NOMO-1 treated with dmso at 0.1 percent for 144 hours (cell line): ENCODE results near the gene RGCC.
"Not testable (repeated sequence)": the region's sequence is repeated elsewhere in the genome, so short reads cannot be mapped to it uniquely, and the experiment has no call there.

Experiments
- DNase-seq: peaks from one replicate; lab custom pipeline; 2025; ENCODE audit not compliant: unreplicated experiment; lab: John Stamatoyannopoulos, UW

The RGCC gene, protein sequence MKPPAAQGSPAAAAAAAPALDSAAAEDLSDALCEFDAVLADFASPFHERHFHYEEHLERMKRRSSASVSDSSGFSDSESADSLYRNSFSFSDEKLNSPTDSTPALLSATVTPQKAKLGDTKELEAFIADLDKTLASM

DNA sequence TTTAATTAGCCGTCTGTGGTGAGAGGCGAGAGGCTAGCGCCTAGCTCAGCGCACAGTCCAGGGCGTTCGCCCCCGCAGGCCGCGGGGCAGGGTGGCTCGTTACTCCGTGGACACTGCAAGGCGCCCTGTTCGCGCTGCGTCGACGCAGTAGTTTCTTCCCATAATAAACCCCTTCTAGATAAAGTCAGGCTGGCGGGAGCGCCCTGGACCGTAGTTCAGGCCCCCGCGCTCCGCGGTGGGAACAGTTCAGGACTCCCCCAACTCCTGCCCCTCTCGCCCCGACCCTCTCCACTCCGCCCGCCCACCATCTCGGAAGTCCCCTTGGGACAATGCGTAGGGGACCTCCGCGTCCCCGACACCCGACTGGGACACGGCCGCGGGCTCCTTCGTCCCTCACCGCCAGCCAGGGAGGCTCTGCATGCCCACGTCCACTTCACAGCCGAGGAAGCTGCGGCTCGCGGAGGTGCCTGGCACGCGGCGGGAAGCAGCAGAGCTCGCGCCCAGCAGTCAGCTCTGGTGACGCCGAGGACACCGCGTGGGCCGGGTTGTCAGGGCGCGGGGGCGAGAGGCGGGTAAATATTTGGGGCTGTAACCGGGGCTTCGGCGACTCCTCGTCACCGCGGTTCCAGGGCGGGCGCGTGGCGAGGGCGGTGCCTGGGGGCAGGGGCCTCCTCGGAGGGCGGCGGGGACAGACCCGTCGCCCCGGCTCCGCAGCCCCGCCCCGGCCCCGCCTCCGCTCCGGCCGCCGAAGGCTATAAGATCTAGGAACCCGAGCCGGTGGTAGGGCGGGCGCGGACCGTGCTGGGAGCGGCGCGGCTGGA lies at the start of gene RGCC:
TSS of gene RGCC (plus strand) at position 783 of the 821 bp plus-strand sequence. CDS start 158 bp downstream, outside the sequence.
- peak; percentile 37 for DNase-seq

DNA sequence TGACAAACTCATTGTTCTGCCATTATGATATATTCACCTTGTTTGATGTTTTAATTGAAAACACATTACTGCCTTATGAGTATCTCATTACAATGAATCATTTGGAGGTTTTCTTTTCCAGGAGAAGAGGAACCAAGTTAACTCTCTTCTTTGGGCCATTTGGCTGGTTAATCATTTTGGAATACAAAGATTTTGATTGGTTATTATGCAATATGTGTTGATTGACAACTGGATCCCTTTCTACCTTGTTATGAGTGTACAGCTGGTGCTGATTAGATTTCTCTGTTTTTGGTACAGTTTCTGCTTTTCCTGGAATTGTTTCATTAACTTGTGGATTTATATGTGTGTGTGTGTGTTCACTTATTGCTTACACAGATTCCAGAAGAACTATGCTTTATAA lies 49.2 kb upstream of the RGCC start:
- DNase-seq = no peak

GRCh38 chr13:41408746-41409145 lies 48.6 kb upstream of the RGCC start:
- no peak for DNase-seq

GRCh38 chr13:41409611-41410010 lies 47.7 kb upstream of the RGCC start:
- no peak for DNase-seq

DNA sequence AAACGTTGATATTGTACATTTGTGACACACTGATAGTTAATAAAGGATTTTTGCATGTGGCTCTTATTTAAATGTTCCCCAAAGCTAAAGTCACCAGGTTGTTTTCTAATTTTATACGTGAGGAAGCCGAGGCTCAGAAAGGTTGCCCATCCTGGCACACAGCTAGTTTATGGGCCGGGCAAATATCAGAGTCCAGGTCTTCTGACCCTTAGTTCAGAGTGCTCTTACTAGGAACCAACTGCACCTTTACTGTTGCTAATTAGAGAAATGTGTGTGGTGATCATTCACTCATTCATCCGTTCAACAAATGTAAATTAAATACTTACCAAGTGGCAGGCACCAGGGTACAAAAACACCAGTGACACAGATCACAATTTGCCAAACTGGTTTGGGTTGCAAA lies 46.3 kb upstream of the RGCC start:
- no peak for DNase-seq

GRCh38 chr13:41411522-41411921 lies 45.8 kb upstream of the RGCC start:
- DNase-seq = no peak

GRCh38 chr13:41413872-41414271 lies 43.5 kb upstream of the RGCC start:
- no peak for DNase-seq

- DNase-seq = no peak
Observed at GRCh38 chr13:41416276-41416675, 41.1 kb upstream of the RGCC start.

- no peak for DNase-seq
Observed at GRCh38 chr13:41418027-41418426, 39.3 kb upstream of the RGCC start.

GRCh38 chr13:41418731-41419130 lies 38.6 kb upstream of the RGCC start:
- DNase-seq = no peak

- DNase-seq = no peak
Observed at GRCh38 chr13:41419206-41419605, 38.1 kb upstream of the RGCC start.

- no peak for DNase-seq
Observed at GRCh38 chr13:41420146-41420545, 37.2 kb upstream of the RGCC start.

GRCh38 chr13:41421330-41421729 lies 36.0 kb upstream of the RGCC start:
- not testable (repeated sequence) for DNase-seq

- DNase-seq = not testable (repeated sequence)
Observed at GRCh38 chr13:41421983-41422382, 35.4 kb upstream of the RGCC start.

DNA sequence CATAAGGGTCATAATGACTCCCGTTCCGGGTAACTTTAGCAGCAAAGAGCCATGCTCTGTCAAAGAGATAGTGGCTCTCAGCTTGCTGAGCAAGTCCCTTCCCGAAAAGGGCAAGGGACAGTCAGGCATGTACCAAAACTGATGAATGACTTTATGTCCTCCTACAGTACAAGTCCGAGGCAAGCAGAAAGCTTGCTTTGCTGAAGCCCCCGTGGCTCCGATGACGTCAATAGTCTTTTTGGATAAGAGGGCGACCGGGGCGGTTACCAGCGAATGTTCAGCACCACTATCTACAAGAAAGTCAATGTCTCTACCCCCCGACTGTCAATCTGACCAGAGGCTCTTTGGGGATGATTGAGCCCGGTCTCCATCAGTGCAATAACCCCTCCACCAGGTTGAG lies 34.1 kb upstream of the RGCC start:
- not testable (repeated sequence) for DNase-seq

GRCh38 chr13:41424675-41425074 lies 32.7 kb upstream of the RGCC start:
- DNase-seq = not testable (repeated sequence)

- no peak for DNase-seq
Observed at GRCh38 chr13:41426047-41426446, 31.3 kb upstream of the RGCC start.

DNA sequence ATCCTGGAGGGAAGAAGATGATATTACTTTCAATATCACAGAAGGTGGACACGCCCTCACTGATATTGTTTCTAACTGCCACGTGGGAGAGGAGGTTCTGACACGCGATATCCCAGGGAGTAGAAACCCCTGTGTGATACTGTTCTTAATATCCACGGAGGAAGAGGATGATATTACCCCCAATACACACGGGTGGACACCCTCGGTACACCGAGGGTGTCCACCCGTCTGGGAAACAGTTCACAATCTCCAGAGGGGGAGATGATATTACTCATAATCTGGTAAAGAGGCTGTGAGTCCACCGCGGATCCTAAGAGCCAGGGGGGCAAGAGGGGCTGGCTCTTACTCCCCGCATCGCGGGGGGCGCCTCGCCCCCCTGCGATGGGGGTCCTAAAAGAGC lies 29.7 kb upstream of the RGCC start:
- no peak for DNase-seq

DNA sequence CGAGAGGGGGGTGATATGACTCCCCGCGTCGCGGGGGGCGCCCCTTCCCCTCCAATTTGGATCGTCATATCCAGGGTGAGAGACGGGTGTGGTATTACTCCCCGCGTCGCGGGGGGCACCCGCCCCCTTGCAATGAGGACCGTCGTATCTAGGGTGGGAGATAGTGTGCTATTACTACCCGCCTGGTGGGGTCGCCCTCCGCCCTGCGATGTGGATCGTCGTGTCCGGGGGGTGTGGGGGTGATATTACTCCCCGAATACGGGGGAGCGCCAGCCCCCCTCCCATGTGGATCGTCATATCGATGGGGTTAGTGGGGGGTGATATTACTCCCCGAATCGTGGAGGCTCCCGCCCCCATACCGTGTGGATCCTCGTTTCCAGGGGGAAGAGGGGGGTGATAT lies 29.2 kb upstream of the RGCC start:
- no peak for DNase-seq

GRCh38 chr13:41434030-41434429 lies 23.3 kb upstream of the RGCC start:
- not testable (repeated sequence) for DNase-seq

DNA sequence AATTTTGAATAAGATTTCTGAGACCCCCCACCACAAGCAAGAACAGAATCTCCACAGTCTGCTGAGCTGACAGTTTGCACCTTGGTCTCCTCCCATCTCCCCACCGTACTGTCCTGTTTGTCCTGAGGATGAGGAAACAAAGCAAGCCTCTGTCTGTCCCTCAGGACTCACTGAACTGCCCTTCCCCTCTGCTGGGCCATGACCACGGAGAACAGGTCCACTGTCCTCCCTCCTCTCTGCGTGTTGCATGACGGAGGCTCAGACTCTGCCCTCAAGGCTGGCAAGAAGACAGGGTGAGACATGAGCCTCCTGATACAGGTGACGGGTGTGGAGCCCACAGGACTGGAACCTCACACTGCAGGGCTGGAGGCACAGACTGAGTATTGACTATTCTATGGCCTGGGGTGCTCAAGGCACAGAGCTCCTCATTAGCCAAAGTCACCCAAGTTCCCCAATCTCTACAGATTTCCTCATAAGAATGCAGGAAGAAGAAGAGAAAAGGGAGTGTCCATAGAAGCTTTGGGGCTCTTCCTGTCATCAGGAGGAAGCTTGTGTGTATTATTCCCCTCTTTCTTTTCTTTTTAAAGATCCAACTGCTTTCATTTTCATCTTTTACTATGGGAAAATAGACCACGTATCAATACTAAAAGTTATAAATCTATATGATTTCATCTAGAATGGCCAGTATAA lies 22.4 kb upstream of the RGCC start:
- DNase-seq = no peak

DNA sequence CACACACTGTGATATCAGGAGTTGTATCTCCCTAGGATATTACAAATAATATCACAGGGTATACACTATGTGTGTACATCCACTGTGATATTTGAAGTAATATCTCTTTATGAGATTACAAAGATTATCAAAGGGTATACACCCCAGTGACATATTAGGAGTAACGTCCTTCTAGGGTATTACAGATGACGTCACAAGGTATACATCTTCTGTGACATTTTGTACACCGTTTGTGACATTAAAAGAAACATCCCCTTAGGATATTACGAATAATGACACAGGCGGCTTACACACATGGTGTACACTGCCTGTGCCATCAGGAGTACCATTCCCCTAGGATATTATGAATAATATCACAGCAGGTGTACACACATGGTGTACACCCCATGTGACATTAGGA lies 13.4 kb upstream of the RGCC start:
- no peak for DNase-seq
